SK-N-SH treated with all-trans-retinoic acid at 6 μM for 48 hours (cell line): ENCODE data around the gene ZBTB49.

ENCODE experiments used
- ATAC-seq: fragments of 200-7000 bp; cut with Tn5 transposase; 3 replicates; pipeline ENCODE4 v1.9.1; 2020; ENCODE audit warnings: mild to moderate bottlenecking, moderate library complexity
- BACH2 ChIP-seq: fragments of 250-450 bp; sonication (Bioruptor Pico); IDR thresholded peaks from 2 replicates; pipeline ENCODE4 v1.9.0; 2021; ENCODE audit warnings: mild to moderate bottlenecking, borderline replicate concordance
- CSDC2 ChIP-seq: fragments of 250-450 bp; sonication (Bioruptor Pico); IDR thresholded peaks from 2 replicates; pipeline ENCODE4 v1.5.0; 2020; ENCODE audit warnings: mild to moderate bottlenecking, moderate library complexity
- ISL1 ChIP-seq: fragments of 250-450 bp; sonication (Bioruptor Pico); IDR thresholded peaks from 2 replicates; pipeline ENCODE4 v2.1.2; 2022; ENCODE audit warnings: mild to moderate bottlenecking, moderate library complexity
- OSR1 ChIP-seq: fragments of 250-450 bp; sonication (Bioruptor Pico); IDR thresholded peaks from 2 replicates; pipeline ENCODE4 v1.8.0; 2022; ENCODE audit warnings: moderate library complexity, mild to moderate bottlenecking, inconsistent platforms
- PPARA ChIP-seq: fragments of 250-450 bp; sonication (Bioruptor Pico); IDR thresholded peaks from 2 replicates; pipeline ENCODE4 v1.5.0; 2020; ENCODE audit warnings: mild to moderate bottlenecking, borderline replicate concordance
- SNAI2 ChIP-seq: fragments of 250-450 bp; sonication (Bioruptor Pico); IDR thresholded peaks from 2 replicates; pipeline ENCODE4 v1.5.0; 2020; ENCODE audit warnings: mild to moderate bottlenecking, moderate library complexity
- TCF4 ChIP-seq: fragments of 250-450 bp; sonication (Bioruptor Pico); IDR thresholded peaks from 2 replicates; pipeline ENCODE4 v1.8.0; 2021; ENCODE audit warnings: mild to moderate bottlenecking, moderate library complexity, borderline replicate concordance
- TOX ChIP-seq: fragments of 250-450 bp; sonication (Bioruptor Pico); IDR thresholded peaks from 2 replicates; pipeline ENCODE4 v1.8.0; 2021; ENCODE audit warnings: mild to moderate bottlenecking, moderate library complexity, borderline replicate concordance
- ZC3H10 ChIP-seq: fragments of 250-450 bp; sonication (Bioruptor Pico); IDR thresholded peaks from 2 replicates; pipeline ENCODE4 v1.5.1; 2021; ENCODE audit warnings: mild to moderate bottlenecking, moderate library complexity
- ZFP30 ChIP-seq: fragments of 450-650 bp; formaldehyde crosslinking; IDR thresholded peaks from 2 replicates; pipeline ENCODE4 v1.5.0; 2022; ENCODE audit warnings: mild to moderate bottlenecking, moderate library complexity
- ZNF565 ChIP-seq: fragments of 450-650 bp; formaldehyde crosslinking; conservative IDR thresholded peaks from 2 replicates; pipeline ENCODE4 v1.5.0; 2020; ENCODE audit warnings: low read depth, mild to moderate bottlenecking, moderate library complexity
- ZNF70 ChIP-seq: fragments of 450-650 bp; formaldehyde crosslinking; IDR thresholded peaks from 2 replicates; pipeline ENCODE4 v1.5.0; 2020; ENCODE audit warnings: mild to moderate bottlenecking, moderate library complexity
- ZNF8 ChIP-seq: fragments of 450-650 bp; formaldehyde crosslinking; IDR thresholded peaks from 2 replicates; pipeline ENCODE4 v1.5.0; 2020; ENCODE audit warnings: mild to moderate bottlenecking, moderate library complexity
- TF ChIP-seq, protein P1 (sequence below): fragments of 250-450 bp; sonication (Bioruptor Pico); IDR thresholded peaks from 2 replicates; pipeline ENCODE4 v1.5.1; 2021; ENCODE audit warnings: mild to moderate bottlenecking, moderate library complexity
- TF ChIP-seq, protein P2 (sequence below): fragments of 250-450 bp; sonication (Bioruptor Pico); IDR thresholded peaks from 2 replicates; pipeline ENCODE4 v1.5.1; 2020; ENCODE audit warnings: low read depth, mild to moderate bottlenecking, moderate library complexity
- TF ChIP-seq, protein P3 (sequence below): fragments of 250-450 bp; sonication (Bioruptor Pico); IDR thresholded peaks from 2 replicates; pipeline ENCODE4 v1.8.0; 2020; ENCODE audit warnings: mild to moderate bottlenecking, moderate library complexity, borderline replicate concordance
- TF ChIP-seq, protein P4 (sequence below): fragments of 250-450 bp; sonication (Bioruptor Pico); IDR thresholded peaks from 2 replicates; pipeline ENCODE4 v1.8.0; 2021; ENCODE audit warnings: low read depth, mild to moderate bottlenecking, moderate library complexity, borderline replicate concordance

Gene ZBTB49

DNA sequence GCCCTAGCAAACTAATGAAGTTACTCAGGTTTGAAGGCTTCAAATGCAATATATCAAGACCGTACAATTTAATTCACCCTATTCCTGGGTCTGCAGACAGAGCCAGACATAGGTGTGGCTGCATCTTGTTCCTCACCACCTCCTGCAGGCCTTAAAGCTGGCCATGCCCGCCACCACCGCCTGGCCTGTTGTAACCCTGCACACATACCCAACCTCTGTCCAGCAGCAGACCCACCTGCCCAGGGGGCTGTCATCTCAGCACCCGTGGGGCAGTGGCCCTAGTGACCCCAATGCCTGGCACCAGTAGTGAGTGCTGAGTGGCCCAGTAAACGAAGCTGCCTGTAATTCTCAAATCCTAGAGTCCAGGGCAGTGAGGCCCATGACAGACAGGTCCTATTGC is 40.7 kb downstream of the ZBTB49 start (continued):
- TF ChIP-seq, protein P1, sequence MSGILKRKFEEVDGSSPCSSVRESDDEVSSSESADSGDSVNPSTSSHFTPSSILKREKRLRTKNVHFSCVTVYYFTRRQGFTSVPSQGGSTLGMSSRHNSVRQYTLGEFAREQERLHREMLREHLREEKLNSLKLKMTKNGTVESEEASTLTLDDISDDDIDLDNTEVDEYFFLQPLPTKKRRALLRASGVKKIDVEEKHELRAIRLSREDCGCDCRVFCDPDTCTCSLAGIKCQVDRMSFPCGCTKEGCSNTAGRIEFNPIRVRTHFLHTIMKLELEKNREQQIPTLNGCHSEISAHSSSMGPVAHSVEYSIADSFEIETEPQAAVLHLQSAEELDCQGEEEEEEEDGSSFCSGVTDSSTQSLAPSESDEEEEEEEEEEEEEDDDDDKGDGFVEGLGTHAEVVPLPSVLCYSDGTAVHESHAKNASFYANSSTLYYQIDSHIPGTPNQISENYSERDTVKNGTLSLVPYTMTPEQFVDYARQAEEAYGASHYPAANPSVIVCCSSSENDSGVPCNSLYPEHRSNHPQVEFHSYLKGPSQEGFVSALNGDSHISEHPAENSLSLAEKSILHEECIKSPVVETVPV (CRISPR knock-in tag): no peak
- TF ChIP-seq TOX (no peak), PPARA (CRISPR knock-in tag) (no peak), ZNF70 (no peak), OSR1 (CRISPR knock-in tag) (no peak)
- TF ChIP-seq, protein P2, sequence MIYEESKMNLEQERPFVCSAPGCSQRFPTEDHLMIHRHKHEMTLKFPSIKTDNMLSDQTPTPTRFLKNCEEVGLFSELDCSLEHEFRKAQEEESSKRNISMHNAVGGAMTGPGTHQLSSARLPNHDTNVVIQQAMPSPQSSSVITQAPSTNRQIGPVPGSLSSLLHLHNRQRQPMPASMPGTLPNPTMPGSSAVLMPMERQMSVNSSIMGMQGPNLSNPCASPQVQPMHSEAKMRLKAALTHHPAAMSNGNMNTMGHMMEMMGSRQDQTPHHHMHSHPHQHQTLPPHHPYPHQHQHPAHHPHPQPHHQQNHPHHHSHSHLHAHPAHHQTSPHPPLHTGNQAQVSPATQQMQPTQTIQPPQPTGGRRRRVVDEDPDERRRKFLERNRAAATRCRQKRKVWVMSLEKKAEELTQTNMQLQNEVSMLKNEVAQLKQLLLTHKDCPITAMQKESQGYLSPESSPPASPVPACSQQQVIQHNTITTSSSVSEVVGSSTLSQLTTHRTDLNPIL: no peak
- TF ChIP-seq, all 23 proteins: peak for 0

DNA sequence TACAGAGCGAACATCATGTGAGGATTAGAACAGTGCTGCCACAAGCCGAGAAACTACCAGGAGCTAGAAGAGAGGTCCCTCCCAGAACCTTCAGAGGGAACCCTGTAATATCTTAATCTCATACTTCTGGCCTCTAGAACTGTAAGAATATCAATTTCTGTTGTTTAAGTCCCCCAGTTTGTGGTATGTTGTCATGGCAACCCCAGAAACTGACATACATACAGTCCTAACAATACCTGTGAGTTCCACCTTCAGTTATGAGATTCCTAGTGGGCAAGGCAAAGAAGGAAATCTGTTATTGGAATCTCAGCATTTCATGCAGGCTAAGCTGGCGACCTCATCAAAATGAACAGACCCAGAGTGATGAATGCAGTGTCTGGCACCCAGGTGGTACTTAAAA is 42.5 kb downstream of the ZBTB49 start:
- TF ChIP-seq CSDC2 (CRISPR knock-in tag) (no peak), ISL1 (no peak), ZNF8 (CRISPR knock-in tag) (no peak), ZNF565 (no peak), PPARA (CRISPR knock-in tag) (no peak), ZFP30 (CRISPR knock-in tag) (no peak)
- TF ChIP-seq, protein P1 (CRISPR knock-in tag): no peak
- TF ChIP-seq, protein P3, sequence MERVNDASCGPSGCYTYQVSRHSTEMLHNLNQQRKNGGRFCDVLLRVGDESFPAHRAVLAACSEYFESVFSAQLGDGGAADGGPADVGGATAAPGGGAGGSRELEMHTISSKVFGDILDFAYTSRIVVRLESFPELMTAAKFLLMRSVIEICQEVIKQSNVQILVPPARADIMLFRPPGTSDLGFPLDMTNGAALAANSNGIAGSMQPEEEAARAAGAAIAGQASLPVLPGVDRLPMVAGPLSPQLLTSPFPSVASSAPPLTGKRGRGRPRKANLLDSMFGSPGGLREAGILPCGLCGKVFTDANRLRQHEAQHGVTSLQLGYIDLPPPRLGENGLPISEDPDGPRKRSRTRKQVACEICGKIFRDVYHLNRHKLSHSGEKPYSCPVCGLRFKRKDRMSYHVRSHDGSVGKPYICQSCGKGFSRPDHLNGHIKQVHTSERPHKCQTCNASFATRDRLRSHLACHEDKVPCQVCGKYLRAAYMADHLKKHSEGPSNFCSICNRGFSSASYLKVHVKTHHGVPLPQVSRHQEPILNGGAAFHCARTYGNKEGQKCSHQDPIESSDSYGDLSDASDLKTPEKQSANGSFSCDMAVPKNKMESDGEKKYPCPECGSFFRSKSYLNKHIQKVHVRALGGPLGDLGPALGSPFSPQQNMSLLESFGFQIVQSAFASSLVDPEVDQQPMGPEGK: no peak
- TF ChIP-seq, protein P4, sequence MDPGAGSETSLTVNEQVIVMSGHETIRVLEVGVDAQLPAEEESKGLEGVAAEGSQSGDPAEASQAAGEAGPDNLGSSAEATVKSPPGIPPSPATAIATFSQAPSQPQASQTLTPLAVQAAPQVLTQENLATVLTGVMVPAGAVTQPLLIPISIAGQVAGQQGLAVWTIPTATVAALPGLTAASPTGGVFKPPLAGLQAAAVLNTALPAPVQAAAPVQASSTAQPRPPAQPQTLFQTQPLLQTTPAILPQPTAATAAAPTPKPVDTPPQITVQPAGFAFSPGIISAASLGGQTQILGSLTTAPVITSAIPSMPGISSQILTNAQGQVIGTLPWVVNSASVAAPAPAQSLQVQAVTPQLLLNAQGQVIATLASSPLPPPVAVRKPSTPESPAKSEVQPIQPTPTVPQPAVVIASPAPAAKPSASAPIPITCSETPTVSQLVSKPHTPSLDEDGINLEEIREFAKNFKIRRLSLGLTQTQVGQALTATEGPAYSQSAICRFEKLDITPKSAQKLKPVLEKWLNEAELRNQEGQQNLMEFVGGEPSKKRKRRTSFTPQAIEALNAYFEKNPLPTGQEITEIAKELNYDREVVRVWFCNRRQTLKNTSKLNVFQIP (CRISPR knock-in tag): no peak
- TF ChIP-seq, protein P2: no peak
- no peak for ATAC-seq

DNA sequence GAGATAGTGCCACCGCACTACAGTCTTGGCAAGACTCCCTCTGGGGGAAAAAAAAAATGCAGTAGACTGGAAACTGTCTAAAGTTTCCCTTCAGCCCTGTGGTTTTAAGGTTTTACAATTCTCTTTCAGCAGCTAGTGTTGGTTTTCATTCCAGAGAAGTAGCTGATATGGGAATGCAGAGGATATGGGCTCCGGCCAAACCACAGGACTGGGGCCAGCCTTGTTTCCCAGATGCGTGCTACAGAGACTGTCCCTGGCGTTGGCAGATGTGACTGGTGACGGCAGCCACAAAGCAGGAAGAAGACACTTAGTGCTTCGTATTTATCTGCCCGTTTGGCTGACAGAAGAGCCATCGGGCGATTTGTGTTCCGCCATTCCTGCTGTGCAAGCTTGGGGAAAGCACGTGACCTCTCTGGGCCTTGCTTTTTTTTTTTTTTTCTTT is 43.2 kb downstream of the ZBTB49 start:
- no peak for TF ChIP-seq BACH2
- TF ChIP-seq ZNF8 (CRISPR knock-in tag): no peak
- TF ChIP-seq PPARA (CRISPR knock-in tag): no peak
- TF ChIP-seq ZNF70: no peak
- TF ChIP-seq ZC3H10 (CRISPR knock-in tag): no peak
- TF ChIP-seq, protein P2: no peak
- TF ChIP-seq SNAI2 (CRISPR knock-in tag): no peak
- TF ChIP-seq TOX: no peak
- TF ChIP-seq ISL1: no peak
- TF ChIP-seq ZFP30 (CRISPR knock-in tag): no peak
- no peak for TF ChIP-seq TCF4
- peak; percentile 49; the same call in 2 of the 3 replicates for ATAC-seq
